ENCODE data around the gene KRT39.
"Not testable (repeated sequence)": the region's sequence is repeated elsewhere in the genome, so short reads cannot be mapped to it uniquely, and the experiment has no call there.

KRT39 gene

DNA sequence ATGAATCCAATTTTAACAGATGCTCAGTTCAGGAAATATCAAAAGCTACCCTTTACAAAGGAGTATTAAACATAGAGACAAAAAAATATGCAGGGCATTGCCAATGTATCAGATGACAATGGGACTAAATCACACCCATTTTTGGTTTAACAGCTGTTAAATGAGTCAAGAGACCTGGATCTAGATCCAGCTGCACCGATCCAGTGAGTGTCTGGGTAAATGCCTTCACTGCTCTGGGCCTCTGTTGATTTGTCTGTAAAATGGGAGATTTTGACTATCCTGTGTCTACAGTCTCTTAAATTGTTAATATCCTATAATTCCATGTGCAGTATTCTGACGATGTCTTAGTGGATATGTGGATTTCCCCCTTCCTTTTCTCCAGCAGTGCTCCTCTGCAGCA is 45.7 kb downstream of the KRT39 start:
- H3K9ac ChIP-seq (ENCODE audit: low read length), result no peak overlapping the region
- H3K36me3 ChIP-seq (ENCODE audit: control insufficient read depth, insufficient read depth, low read length), result no peaks in the 10 kb centered on the region
- H3K4me1 ChIP-seq (ENCODE audit: control insufficient read depth, insufficient read depth, low read length), result peaks cover 7% of the 10 kb centered on the region
- no peak overlapping the region for H3K4me3 ChIP-seq (ENCODE audit: low read depth, low read length)
- H3K9me3 ChIP-seq (ENCODE audit: control insufficient read depth, insufficient read depth, low read depth, low read length), result no peaks in the 10 kb centered on the region
- H3K27me3 ChIP-seq (ENCODE audit: control insufficient read depth, insufficient read depth, low read length), result no peaks in the 10 kb centered on the region
- no peak overlapping the region for H3K27ac ChIP-seq (ENCODE audit: low read depth, low read length)

DNA sequence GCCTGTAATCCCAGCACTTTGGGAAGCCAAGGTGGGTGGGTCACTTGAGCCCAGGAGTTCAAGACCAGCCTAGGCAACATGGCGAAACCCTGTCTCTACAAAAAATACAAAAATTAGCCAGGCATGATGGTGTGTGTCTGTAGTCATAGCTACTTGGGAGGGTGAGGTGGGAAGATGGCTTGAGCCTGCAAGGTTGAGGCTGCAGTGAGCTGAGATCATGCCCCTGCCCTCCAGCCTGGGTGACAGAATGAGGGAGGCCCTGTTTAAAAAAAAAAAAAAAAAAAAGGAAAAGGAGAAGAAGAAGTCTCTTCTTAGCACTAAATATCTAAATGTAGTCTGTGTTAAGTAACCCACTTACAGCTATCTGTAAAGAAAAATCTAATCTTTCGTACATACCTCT is 49.6 kb downstream of the KRT39 start:
- not testable (repeated sequence) for H3K27me3 ChIP-seq (ENCODE audit: control insufficient read depth, insufficient read depth, low read length); H3K9me3 ChIP-seq (ENCODE audit: control insufficient read depth, insufficient read depth, low read depth, low read length); H3K4me1 ChIP-seq (ENCODE audit: control insufficient read depth, insufficient read depth, low read length); H3K4me3 ChIP-seq (ENCODE audit: low read depth, low read length); H3K9ac ChIP-seq (ENCODE audit: low read length); H3K36me3 ChIP-seq (ENCODE audit: control insufficient read depth, insufficient read depth, low read length); H3K27ac ChIP-seq (ENCODE audit: low read depth, low read length)

DNA sequence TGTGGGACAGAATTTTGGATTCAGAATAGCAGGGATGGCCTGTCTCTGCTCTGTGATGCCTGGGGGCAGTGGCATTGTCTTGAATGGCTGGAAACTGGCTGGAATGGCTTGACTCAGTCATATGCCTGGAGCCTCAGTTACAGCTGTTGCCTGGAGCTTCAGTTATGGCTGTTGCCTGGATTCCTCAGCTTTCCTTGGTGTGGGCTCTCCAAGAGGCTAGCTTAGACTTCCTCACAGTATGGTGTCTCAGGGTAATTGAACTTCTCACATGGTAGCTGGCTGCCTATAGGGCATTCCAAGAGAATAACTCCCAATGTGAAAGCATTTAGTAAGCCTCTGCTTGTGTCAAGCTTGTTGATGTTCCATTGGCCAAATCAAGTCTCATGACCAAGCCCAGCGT is 50.4 kb downstream of the KRT39 start:
- Histone ChIP-seq H3K4me1 (ENCODE audit: control insufficient read depth, insufficient read depth, low read length) (no peaks in the 10 kb centered on the region), H3K36me3 (ENCODE audit: control insufficient read depth, insufficient read depth, low read length) (no peaks in the 10 kb centered on the region), H3K27ac (ENCODE audit: low read depth, low read length) (no peak overlapping the region), H3K9me3 (ENCODE audit: control insufficient read depth, insufficient read depth, low read depth, low read length) (no peaks in the 10 kb centered on the region), H3K4me3 (ENCODE audit: low read depth, low read length) (no peak overlapping the region), H3K9ac (ENCODE audit: low read length) (no peak overlapping the region), H3K27me3 (ENCODE audit: control insufficient read depth, insufficient read depth, low read length) (no peaks in the 10 kb centered on the region)

DNA sequence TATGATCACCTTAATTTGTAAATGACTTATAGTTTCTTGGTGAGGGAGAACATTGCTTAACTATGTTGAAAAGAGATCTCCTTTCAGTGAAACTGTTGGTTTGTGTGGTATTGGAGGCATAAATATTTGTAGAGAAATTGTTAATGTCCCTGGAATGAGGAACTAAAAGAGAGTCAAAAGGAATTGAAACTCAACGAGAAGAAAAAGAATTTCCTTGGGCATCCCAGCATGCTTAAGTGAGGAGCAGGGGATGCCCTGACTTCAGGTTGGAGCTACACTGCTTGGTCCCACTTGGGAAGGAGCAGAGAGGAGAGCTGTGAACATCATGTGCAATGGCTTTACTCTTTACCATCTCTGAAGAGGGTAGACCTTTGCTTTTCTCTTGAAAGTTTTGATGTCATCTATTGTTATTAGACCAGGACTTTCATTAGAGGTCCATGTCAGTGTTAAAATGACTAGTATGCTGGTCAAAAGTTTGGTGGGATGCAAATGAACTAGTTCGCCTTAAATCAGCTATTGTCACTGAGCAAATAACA is 51.0 kb downstream of the KRT39 start:
- H3K27ac ChIP-seq (ENCODE audit: low read depth, low read length), result no peak overlapping the region
- H3K4me3 ChIP-seq (ENCODE audit: low read depth, low read length), result no peak overlapping the region
- H3K9me3 ChIP-seq (ENCODE audit: control insufficient read depth, insufficient read depth, low read depth, low read length), result no peaks in the 10 kb centered on the region
- H3K4me1 ChIP-seq (ENCODE audit: control insufficient read depth, insufficient read depth, low read length), result no peaks in the 10 kb centered on the region
- H3K9ac ChIP-seq (ENCODE audit: low read length), result no peak overlapping the region
- H3K36me3 ChIP-seq (ENCODE audit: control insufficient read depth, insufficient read depth, low read length), result no peaks in the 10 kb centered on the region
- no peaks in the 10 kb centered on the region for H3K27me3 ChIP-seq (ENCODE audit: control insufficient read depth, insufficient read depth, low read length)

DNA sequence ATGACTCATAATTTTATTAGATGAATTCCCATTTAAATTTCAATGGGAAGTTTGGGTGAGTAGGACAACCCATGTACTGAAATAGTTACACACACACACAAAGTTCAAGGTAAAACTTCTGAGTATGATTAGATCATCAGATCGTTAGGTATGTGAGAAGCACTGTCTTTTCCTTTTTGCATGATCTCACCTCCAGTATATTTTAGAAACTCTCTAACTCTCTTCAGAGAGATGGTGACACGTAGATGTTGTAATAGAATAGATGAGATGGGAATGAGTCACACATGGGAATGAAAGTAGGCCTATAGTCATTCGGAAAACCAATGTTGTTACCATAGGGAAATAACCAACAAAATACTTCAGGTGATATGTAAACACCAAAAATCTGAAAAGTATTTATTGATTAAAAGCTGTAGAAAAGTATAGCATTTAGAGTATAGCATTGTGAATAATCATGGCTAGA is 51.5 kb downstream of the KRT39 start:
- no peaks in the 10 kb centered on the region for H3K36me3 ChIP-seq (ENCODE audit: control insufficient read depth, insufficient read depth, low read length)
- no peak overlapping the region for H3K4me3 ChIP-seq (ENCODE audit: low read depth, low read length)
- H3K9me3 ChIP-seq (ENCODE audit: control insufficient read depth, insufficient read depth, low read depth, low read length), result no peaks in the 10 kb centered on the region
- no peaks in the 10 kb centered on the region for H3K4me1 ChIP-seq (ENCODE audit: control insufficient read depth, insufficient read depth, low read length)
- no peaks in the 10 kb centered on the region for H3K27me3 ChIP-seq (ENCODE audit: control insufficient read depth, insufficient read depth, low read length)
- no peak overlapping the region for H3K9ac ChIP-seq (ENCODE audit: low read length)
- H3K27ac ChIP-seq (ENCODE audit: low read depth, low read length), result no peak overlapping the region

DNA sequence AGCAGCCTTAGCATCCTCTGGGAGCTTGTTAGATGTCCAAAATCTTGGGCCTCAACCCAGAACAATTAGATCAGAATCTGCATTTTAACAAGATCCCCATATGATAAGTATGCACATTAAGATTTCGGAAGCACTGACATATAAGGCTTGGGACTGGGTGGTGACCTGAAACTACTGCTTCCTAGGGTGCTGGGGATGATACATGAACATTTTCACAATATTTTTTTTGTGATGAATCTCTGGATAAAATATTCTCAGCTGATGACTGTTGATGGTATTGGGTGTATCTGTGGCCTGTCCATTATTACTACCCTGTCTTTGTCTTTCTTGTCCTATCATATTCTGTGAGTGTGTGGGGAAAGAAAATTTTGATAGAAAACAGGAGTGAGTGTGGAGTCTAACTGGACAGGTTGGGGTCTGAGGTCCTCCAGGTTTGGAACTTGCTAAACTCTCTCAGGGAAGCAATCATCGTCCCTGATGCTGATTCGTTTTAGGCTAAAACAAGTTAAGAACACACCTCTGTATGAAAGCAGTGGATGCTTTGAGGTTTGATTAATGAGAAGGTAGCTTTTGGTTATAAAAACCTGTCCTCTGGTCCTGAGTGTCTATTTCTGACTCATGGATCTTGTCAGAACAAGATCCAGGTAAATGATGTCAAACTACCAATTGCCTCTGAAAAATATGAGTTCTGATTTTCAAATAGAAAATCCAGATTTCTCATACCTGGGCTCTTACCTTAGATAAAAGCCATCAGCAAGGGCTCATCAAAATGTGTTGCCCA is 52.5 kb downstream of the KRT39 start:
- H3K9me3 ChIP-seq (ENCODE audit: control insufficient read depth, insufficient read depth, low read depth, low read length), result no peaks in the 10 kb centered on the region
- H3K27ac ChIP-seq (ENCODE audit: low read depth, low read length), result no peak overlapping the region
- no peaks in the 10 kb centered on the region for H3K36me3 ChIP-seq (ENCODE audit: control insufficient read depth, insufficient read depth, low read length)
- H3K4me3 ChIP-seq (ENCODE audit: low read depth, low read length), result no peak overlapping the region
- H3K27me3 ChIP-seq (ENCODE audit: control insufficient read depth, insufficient read depth, low read length), result no peaks in the 10 kb centered on the region
- no peak overlapping the region for H3K9ac ChIP-seq (ENCODE audit: low read length)
- H3K4me1 ChIP-seq (ENCODE audit: control insufficient read depth, insufficient read depth, low read length), result no peaks in the 10 kb centered on the region

DNA sequence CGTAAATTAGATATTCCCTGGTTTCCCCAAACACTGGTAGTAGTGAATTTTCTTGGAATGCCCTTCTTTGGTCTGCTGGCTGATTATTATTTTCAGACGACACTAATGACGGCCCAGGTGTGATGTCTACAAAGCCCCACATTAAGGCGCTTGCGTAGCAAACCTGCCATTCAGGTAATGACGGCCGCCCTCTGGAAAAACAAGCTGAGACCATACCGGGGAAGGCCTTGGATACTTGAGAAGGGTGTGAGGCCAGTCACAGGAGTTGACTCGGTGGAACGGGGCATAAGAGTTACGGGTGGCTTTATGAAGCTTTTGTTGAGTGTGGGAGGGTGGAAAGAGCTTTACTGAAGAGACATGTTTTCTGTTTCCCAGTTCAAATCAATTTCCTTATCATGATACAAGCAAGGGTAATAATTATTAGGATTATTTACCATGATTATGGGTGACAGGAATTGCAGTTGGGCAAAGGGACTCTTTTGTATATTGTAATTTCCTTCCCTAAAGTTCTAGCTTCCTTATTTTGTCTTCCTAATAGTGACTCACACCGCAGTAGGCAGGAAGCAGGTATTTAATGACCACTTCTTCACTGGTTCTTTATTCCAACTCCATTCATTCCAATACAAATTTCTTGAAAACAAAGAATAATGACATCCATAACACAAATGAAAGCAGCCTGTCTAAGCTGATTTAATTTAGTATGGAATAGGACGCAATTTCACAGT is 54.1 kb downstream of the KRT39 start:
- Histone ChIP-seq H3K4me3 (ENCODE audit: low read depth, low read length) (no peak overlapping the region), H3K9ac (ENCODE audit: low read length) (no peak overlapping the region), H3K27me3 (ENCODE audit: control insufficient read depth, insufficient read depth, low read length) (no peaks in the 10 kb centered on the region), H3K27ac (ENCODE audit: low read depth, low read length) (no peak overlapping the region), H3K36me3 (ENCODE audit: control insufficient read depth, insufficient read depth, low read length) (no peaks in the 10 kb centered on the region), H3K9me3 (ENCODE audit: control insufficient read depth, insufficient read depth, low read depth, low read length) (no peaks in the 10 kb centered on the region), H3K4me1 (ENCODE audit: control insufficient read depth, insufficient read depth, low read length) (no peaks in the 10 kb centered on the region)

DNA sequence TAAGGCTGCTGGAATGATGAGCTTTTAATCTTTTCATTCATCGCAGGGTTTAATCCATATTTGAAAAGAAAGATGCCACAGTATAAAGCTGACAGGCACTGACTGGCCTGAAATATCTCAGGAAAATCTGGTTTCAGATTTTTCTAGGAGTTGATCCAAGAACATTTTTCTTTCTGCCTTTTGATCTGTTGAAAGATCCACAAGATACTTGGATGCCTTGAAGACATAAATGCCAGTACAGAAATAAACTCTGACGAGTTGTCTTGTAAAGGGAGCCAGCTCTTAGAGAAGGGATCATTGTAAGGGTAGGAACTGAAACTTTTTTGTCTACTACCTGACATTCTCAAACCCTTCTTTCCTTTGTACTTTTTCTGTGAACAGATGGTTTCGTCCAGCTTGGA is 56.3 kb downstream of the KRT39 start:
- Histone ChIP-seq H3K36me3 (ENCODE audit: control insufficient read depth, insufficient read depth, low read length) (no peaks in the 10 kb centered on the region), H3K9me3 (ENCODE audit: control insufficient read depth, insufficient read depth, low read depth, low read length) (no peaks in the 10 kb centered on the region), H3K9ac (ENCODE audit: low read length) (no peak overlapping the region), H3K4me3 (ENCODE audit: low read depth, low read length) (no peak overlapping the region), H3K4me1 (ENCODE audit: control insufficient read depth, insufficient read depth, low read length) (no peaks in the 10 kb centered on the region), H3K27ac (ENCODE audit: low read depth, low read length) (no peak overlapping the region), H3K27me3 (ENCODE audit: control insufficient read depth, insufficient read depth, low read length) (peaks cover 5% of the 10 kb centered on the region; the same call in 1 of the 2 replicates)

DNA sequence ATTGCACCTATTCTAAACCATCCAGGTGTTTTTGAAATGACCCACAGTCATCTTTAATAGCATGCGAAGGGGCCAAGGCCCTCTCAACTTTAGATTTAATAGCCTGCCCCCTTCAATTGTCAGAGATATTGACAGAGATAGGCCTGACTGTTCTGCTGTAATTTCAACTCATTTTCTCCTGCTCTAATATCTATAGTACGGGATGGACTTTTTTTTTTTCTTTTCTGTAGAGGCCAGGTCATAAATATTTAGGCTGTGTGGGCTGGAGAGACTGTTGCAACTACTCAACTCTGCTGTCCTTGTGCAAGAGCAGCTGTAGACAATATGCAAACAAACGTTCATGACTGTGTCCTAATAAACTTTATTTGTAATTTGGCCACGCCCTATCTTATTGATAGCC is 57.0 kb downstream of the KRT39 start:
- H3K27ac ChIP-seq (ENCODE audit: low read depth, low read length), result no peak overlapping the region
- H3K4me3 ChIP-seq (ENCODE audit: low read depth, low read length), result no peak overlapping the region
- no peaks in the 10 kb centered on the region for H3K9me3 ChIP-seq (ENCODE audit: control insufficient read depth, insufficient read depth, low read depth, low read length)
- no peaks in the 10 kb centered on the region for H3K36me3 ChIP-seq (ENCODE audit: control insufficient read depth, insufficient read depth, low read length)
- H3K4me1 ChIP-seq (ENCODE audit: control insufficient read depth, insufficient read depth, low read length), result no peaks in the 10 kb centered on the region
- H3K27me3 ChIP-seq (ENCODE audit: control insufficient read depth, insufficient read depth, low read length), result peaks cover 5% of the 10 kb centered on the region; the same call in 1 of the 2 replicates
- H3K9ac ChIP-seq (ENCODE audit: low read length), result no peak overlapping the region

DNA sequence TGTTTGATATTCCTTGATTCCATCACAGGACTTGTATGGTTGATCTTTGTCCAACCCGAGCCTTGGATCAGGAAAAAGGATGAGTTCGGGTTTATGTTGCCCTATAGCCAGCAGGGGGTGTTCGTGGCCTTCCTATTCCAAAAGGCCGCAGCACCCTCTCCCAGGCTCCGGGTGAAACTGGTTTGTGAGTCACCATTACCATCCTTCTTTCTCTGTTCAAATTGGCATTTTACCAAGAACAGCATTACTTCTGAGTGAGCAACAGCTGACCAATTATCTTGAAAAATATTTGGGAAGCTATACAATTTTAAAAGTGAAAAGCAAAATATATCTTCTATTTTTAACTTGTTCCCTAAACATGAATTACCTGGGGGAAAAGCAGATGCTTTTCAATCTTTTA is 57.4 kb downstream of the KRT39 start:
- Histone ChIP-seq H3K27ac (ENCODE audit: low read depth, low read length) (no peak overlapping the region), H3K27me3 (ENCODE audit: control insufficient read depth, insufficient read depth, low read length) (peaks cover 5% of the 10 kb centered on the region; the same call in 1 of the 2 replicates), H3K9ac (ENCODE audit: low read length) (no peak overlapping the region), H3K9me3 (ENCODE audit: control insufficient read depth, insufficient read depth, low read depth, low read length) (no peaks in the 10 kb centered on the region), H3K36me3 (ENCODE audit: control insufficient read depth, insufficient read depth, low read length) (no peaks in the 10 kb centered on the region), H3K4me3 (ENCODE audit: low read depth, low read length) (no peak overlapping the region), H3K4me1 (ENCODE audit: control insufficient read depth, insufficient read depth, low read length) (no peaks in the 10 kb centered on the region)

Data from HUES6 (cell line).